HG03135 (cell line): Measurements from ENCODE around the gene CHD1.
"Not testable (repeated sequence)": the region's sequence is repeated elsewhere in the genome, so short reads cannot be mapped to it uniquely, and the experiment has no call there.

Experiments
- ATAC-seq: cut with Tn5 transposase; IDR thresholded peaks from one replicate; pipeline ENCODE4 v1.9.1; 2021; ENCODE audit warnings: mild to moderate bottlenecking, moderate library complexity; ENCODE audit not compliant: unreplicated experiment

The CHD1 gene

DNA sequence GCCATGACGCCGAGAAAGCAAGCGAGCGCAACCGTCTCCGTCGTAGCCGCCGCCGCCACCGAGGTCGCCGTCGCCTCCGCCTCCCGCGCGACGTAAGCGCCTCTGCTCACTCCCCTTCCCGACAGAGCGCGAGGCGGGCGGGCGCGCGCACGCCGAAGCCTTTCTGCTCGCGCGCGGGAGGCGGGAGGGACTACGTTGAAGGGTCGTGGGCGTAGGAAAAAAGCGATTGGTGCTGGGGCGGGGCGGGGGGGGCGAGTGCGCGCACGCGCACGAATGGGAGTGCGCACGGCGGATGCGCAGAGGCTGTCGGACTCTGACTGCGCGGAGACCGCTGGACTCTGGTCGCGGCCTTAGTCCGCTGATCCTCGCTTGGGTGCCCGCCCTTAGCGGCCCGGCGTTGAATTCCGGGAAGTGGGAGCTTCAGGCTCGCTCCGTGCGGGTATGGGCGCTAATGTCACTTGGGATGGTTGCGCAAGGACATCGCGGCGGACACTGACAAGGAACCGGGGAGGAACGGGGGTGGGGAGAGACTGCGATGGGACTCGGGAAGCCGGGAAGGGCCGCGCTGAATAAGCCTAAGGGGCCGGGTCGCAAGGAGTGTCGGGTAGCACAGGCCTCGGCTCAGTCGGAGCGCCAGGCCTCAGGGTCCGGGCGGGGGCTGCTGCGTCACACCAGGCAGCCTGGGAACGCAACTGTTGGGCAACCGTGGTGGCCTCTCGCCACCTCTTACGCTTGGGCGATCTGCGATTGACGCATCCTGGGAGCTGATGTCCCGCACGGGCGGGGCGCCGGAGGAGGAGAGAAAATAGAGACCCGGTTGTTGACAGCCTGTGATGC is at the start of gene CHD1:
TSS of gene CHD1 (minus strand) at position 135 of the 837 bp plus-strand sequence. CDS start 2,621 bp downstream, outside the sequence.
- ATAC-seq: peak; percentile 62

DNA sequence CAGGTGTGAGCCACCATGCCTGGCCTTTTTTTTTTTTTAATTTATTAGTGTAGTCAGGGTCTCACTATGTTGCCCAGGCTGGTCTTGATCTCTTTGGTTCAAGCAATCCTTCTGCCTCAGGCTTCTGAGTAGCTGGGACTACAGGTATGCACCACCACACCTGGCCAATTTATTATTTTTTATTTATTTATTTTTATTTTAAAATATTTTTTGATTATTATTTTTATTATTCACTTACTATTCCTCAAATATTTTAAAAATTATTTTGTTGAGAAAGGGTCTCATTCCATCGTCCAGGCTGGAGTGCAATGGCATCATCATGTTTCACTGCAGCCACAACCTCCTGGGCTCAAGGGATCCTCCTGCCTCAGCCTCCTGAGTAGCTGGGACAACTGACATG is 49.7 kb upstream of the CHD1 start:
- no peak for ATAC-seq

DNA sequence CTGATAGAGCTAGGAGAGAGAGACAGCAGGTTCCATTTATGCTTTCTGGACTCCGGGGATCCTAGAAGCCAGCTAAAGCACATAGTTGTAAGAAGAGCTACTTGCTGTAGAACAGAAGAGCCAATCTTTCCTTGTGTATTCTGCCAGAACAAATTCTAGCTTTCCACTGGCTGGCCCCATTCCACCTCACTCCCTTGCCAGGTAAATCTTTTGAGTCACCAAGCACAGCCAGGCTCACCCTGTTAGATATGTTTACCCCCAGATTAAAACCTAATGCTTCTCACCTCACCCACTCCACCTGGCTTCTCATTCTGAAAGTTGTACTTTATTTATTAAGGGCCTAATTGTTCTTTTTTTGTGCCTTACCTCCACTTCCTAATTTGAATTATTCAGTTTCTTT is 48.9 kb upstream of the CHD1 start:
- no peak for ATAC-seq

DNA sequence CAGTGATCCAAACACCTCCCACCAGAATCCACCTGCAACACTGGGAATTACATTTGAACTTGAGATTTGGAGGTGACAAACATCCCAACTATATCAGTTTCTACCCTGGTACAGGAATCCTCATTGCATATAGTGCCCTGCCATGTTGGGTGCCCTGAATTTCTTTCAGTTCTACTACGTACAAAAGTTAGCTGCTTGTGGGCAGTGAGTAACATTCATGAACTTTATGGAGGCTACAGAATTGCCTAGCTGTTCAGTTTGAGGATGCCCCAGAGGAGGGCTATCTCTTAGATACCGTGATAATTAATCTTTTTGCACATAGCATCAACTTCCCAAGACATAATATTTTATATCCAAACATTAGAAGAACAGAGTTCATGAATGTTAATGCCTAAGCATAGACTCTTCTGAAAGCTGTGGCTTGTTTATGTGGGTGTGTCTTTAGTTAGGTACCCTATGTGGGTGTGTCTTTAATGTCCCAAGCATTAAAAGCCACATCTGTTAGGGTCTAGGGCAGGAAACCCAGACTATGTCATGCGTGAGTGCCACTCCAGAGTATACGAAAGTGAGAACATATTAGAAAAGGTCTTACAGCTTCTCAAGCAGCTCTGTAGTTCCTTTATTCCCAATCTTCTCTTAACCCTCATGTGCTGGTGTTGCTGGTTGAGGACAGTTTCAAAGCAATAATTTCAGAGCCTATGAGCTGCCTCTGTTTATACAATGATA is 47.0 kb upstream of the CHD1 start:
- peak; percentile 87 for ATAC-seq

GRCh38 chr5:98975223-98975622 is 46.4 kb upstream of the CHD1 start:
- no peak for ATAC-seq

GRCh38 chr5:98969400-98969799 is 40.6 kb upstream of the CHD1 start:
- ATAC-seq: no peak

- no peak for ATAC-seq
These were observed 39.3 kb upstream of the CHD1 start for GRCh38 chr5:98968056-98968564.

DNA sequence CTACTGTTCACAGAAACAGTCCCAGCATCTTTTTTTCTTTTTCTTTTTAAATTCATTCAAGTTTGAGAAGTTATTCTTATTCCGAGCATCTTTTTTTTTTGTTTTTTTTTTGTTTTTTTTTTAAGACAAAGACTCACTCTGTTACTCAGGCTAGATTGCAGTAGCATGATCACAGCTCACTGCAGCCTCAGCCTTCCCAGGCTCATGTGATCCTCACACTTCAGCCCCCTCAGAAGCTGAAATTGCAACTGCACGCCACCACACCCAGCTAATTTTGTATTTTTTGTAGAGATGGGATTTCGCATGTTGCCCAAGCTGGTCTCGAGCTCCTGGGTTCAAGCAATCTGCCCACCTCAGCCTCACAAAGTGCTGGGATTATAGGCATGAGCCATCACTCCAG is 36.4 kb upstream of the CHD1 start:
- no peak for ATAC-seq

GRCh38 chr5:98964621-98965020 is 35.8 kb upstream of the CHD1 start:
- ATAC-seq: no peak

GRCh38 chr5:98963019-98963418 is 34.2 kb upstream of the CHD1 start:
- no peak for ATAC-seq

GRCh38 chr5:98962587-98962986 is 33.8 kb upstream of the CHD1 start:
- ATAC-seq: no peak

- ATAC-seq: no peak
These were observed 33.0 kb upstream of the CHD1 start for GRCh38 chr5:98961665-98962344.

- ATAC-seq: no peak
These were observed 28.5 kb upstream of the CHD1 start for GRCh38 chr5:98957307-98957706.

DNA sequence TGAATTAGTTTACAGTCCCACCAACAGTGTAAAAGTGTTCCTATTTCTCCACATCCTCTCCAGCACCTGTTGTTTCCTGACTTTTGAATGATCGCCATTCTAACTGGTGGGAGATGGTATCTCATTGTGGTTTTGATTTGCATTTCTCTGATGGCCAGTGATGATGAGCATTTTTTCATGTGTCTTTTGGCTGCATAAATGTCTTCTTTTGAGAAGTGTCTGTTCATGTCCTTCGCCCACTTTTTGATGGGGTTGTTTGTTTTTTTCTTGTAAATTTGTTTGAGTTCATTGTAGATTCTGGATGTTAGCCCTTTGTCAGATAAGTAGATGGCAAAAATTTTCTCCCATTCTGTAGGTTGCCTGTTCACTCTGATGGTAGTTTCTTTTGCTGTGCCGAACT is 27.1 kb upstream of the CHD1 start:
- ATAC-seq: not testable (repeated sequence)

DNA sequence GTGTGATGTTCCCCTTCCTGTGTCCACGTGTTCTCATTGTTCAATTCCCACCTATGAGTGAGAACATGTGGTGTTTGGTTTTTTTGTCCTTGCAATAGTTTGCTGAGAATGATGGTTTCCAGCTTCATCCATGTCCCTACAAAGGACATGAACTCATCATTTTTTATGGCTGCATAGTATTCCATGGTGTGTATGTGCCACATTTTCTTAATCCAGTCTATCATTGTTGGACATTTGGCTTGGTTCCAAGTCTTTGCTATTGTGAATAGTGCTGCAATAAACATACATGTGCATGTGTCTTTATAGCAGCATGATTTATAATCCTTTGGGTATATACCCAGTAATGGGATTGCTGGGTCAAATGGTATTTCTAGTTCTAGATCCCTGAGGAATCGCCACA is 26.7 kb upstream of the CHD1 start:
- not testable (repeated sequence) for ATAC-seq

DNA sequence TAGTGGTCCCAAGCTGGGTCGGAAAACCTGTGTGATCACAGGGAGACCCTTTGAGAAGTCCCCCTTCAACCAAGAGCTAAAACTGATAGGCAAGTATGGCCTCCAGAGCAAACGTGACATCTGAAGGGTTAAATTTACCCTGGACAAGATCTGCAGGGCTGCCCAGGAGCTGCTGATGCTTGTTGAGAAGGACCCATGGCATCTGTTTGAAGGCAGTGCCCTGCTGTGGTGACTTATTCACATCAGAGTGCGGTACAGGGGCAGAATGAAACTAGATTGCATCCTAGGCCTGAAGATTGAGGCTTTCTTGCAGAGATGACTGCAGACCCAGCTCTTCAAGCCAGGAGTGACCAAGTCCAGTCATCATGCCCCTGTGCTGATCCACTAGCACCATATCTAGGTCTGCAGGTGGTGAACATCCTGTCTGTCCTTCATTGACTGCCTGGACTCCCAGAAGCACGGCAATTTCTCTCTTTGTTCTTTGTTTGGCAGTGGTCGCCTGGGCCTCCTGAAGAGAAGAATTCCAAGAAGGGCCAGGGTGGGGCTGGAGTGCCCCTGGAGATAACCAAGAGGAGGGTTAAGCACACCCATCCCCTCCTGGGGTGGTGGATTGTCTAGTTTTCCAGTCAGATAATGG is 25.7 kb upstream of the CHD1 start:
- ATAC-seq: no peak

- ATAC-seq: no peak
These were observed 14.0 kb upstream of the CHD1 start for GRCh38 chr5:98942847-98943246.

GRCh38 chr5:98941131-98941883 is 12.5 kb upstream of the CHD1 start:
- ATAC-seq: no peak

DNA sequence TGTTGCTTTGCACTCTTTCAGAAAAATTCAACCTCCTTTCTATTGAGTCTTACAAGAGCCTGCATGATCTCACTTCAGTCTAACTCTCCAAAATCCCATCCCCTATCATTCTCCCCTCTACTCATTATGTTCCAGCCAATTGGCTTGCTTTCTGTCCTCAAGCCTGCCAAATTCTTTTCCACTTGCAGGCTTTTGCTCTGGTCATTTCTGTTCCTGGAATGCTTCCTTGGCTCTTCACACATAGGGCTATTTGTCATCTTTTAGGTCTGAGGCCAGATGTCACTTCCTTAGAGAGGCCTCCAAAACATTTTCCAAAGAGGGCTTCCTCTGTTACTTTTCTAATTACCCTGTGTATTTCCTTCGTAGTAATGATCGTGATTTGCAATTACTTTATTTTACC is 11.8 kb upstream of the CHD1 start:
- ATAC-seq: no peak

DNA sequence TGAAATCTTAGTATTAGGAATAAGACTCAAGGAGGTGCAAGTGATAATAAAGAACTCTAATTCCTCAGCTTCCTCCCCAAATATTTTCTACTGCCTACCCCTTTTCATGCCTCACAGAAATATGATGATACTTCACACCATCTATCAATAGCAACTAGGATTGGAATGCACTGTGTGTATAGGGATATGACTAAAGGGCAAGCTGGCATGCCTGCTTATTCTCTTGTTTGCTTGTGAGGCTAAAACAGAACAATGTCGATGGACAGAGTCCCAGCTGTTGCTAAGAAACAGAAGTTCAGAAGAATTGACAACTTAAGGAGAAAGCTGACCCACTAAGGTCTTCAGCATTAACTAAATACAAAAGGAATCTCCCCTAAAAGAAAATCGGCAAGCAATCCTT is 9.7 kb upstream of the CHD1 start:
- ATAC-seq: no peak
